Kidney (tissue), 14 donors: Measurements from ENCODE around the gene SENP1. TPM values are rescaled to one million over a fixed set of nuclear protein-coding genes. Genes with fewer than 3 reads are reported as not detected.
A peak's percentile ranks its signal among the peaks of the same experiment; 100 is the strongest.

Source experiments
- DNase-seq, 5 donors: peaks; one replicate each; pipeline ENCODE4 v3.0.0-alpha.2; 2013 to 2020
- FAIRE-seq: peaks from 2 replicates; lab custom pipeline; 2012; peaks lifted over from hg19 to GRCh38; lab: Jason Lieb, UNC
- H3K27ac ChIP-seq, 2 donors: one replicate each; pipeline ENCODE4 v1.7.0; 2013; ENCODE audit warnings: low read depth in 2 of 2, low read length in 2 of 2, inconsistent platforms in 1 of 2
- H3K27me3 ChIP-seq: one replicate; pipeline ENCODE4 v1.7.1; 2013; ENCODE audit warnings: low read length, inconsistent platforms; ENCODE audit not compliant: control insufficient read depth, insufficient read depth
- H3K36me3 ChIP-seq, 3 donors: one replicate each; pipeline versions ENCODE4 v1.7.0 to v1.7.1; 2013; ENCODE audit warnings: low read length in 3 of 3, control low read depth in 1 of 3, inconsistent platforms in 1 of 3; ENCODE audit not compliant: insufficient read depth in 3 of 3, control insufficient read depth in 2 of 3
- H3K4me1 ChIP-seq, 3 donors: one replicate each; pipeline versions ENCODE4 v1.7.0 to v1.7.1; 2013; ENCODE audit warnings: low read length in 3 of 3, inconsistent platforms in 1 of 3, low read depth in 1 of 3; ENCODE audit not compliant: control insufficient read depth in 2 of 3, insufficient read depth in 2 of 3
- H3K4me3 ChIP-seq, 3 donors: one replicate each; pipeline versions ENCODE4 v1.7.0 to v1.8.1; 2013; ENCODE audit warnings: low read length in 3 of 3, control low read depth in 1 of 3, inconsistent platforms in 1 of 3
- H3K9ac ChIP-seq, 3 donors: one replicate each; pipeline versions ENCODE4 v1.7.0 to v1.7.1; 2013; ENCODE audit warnings: low read length in 3 of 3, control low read depth in 1 of 3, inconsistent platforms in 1 of 3
- H3K9me3 ChIP-seq, 3 donors: one replicate each; pipeline versions ENCODE4 v1.7.0 to v1.7.1; 2013; ENCODE audit warnings: low read length in 3 of 3, control low read depth in 1 of 3, inconsistent platforms in 1 of 3; ENCODE audit not compliant: control insufficient read depth in 2 of 3, insufficient read depth in 1 of 3
- intact Hi-C: fragments of 100-400 bp; cut with DNase I; formaldehyde crosslinking; loops from one replicate; pipeline ENCODE4 v1.11.1; 2022
- polyA plus RNA-seq: library from polyadenylated mRNA; stranded (reverse); fragments of 350-450 nt; fragmentation: Illumina TruSeq; extraction: RNeasy Lipid Tissue Mini Kit (QIAGEN cat#74804); gene quantifications from one replicate; pipeline ENCODE4 v1.2.3, GENCODE V29; 2014; ENCODE audit warnings: low read depth, low replicate concordance; ENCODE audit not compliant: insufficient read depth
- total RNA-seq: library from RNA; stranded (reverse); fragmentation: NEBNext Ultra II Directional; extraction: Animal tissue kit (Norgen Biotek cat#: 25700); gene quantifications from one replicate; pipeline ENCODE4 v1.2.1, GENCODE V29; 2021
- TF ChIP-seq, protein P1 (sequence below): IDR thresholded peaks from 3 replicates; pipeline ENCODE4 v1.5.1; 2012; ENCODE audit warnings: mild to moderate bottlenecking, moderate library complexity, borderline replicate concordance; ENCODE audit not compliant: insufficient read depth; ENCODE audit errors: extremely low read depth
- donor health status: control.
- donor health status: control.
- donor health status: control.
- donor health status: control.
- donor health status: control.
- donor health status: DM: yes; HTN: yes; CAD: no.
- donor health status: Normal renal cell carcinoma (clear cell type).

Gene SENP1
- total and polyA plus RNA-seq, 2 donors from 2014 or later, result 3.5 to 19.4 TPM

DNA sequence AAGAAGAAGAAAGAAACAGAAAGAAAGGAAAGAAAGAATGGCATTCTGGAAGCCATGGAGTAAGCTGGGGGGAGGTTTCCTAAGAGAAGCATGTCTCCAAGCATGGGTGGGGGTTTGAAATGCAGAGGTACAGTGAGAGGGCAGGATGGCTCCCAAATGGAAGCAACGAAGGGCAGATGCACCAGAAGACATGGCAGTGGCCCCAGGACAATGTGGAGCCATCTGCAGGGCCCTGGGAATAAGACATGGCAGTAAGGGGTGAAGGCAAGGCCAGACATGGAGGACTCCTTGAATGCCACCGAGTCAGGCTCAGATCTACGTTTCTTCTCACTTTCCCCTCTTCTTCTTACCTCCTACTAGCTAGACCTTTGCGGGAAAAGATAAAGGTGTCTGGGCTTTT lies 96.9 kb downstream of the SENP1 start:
- Histone ChIP-seq H3K27me3 (peaks cover 5% of the 10 kb centered on the region), H3K4me1 (peaks cover 0 to 6% (median 0%) of the 10 kb centered on the region in 3 donors), H3K36me3 (no peaks in the 10 kb centered on the region), H3K9ac (no peak overlapping the region), H3K27ac (no peak overlapping the region), H3K4me3 (no peak overlapping the region), H3K9me3 (no peaks in the 10 kb centered on the region)
- TF ChIP-seq, protein P1, sequence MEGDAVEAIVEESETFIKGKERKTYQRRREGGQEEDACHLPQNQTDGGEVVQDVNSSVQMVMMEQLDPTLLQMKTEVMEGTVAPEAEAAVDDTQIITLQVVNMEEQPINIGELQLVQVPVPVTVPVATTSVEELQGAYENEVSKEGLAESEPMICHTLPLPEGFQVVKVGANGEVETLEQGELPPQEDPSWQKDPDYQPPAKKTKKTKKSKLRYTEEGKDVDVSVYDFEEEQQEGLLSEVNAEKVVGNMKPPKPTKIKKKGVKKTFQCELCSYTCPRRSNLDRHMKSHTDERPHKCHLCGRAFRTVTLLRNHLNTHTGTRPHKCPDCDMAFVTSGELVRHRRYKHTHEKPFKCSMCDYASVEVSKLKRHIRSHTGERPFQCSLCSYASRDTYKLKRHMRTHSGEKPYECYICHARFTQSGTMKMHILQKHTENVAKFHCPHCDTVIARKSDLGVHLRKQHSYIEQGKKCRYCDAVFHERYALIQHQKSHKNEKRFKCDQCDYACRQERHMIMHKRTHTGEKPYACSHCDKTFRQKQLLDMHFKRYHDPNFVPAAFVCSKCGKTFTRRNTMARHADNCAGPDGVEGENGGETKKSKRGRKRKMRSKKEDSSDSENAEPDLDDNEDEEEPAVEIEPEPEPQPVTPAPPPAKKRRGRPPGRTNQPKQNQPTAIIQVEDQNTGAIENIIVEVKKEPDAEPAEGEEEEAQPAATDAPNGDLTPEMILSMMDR, result no peak
- no peak for FAIRE-seq
- intact Hi-C loops, result no loop called here
- peak in 1 of 5 donors; percentile 23 for DNase-seq

DNA sequence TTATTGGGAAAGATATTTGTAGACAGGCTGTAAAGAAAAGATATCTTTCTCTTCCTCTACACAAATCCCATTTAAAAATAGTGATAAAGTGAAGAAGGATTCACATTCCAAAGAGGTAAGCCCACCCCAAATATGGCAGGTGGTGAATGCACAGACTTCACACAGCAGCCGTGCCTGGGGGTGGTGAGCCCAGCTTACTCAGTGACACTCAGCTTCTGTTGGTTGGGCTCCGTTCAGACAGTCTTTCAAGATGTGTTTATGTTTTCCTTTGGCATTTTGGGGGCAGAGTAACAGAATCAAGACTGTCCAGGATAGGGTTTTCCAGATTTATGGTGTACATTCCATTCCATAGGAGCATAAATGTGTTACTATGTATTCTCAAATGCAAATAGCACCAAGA lies 97.5 kb downstream of the SENP1 start:
- H3K27me3 ChIP-seq, result peaks cover 11% of the 10 kb centered on the region
- DNase-seq (peak in 2 of 5 donors; percentile 28 to 45), FAIRE-seq (no peak)
- TF ChIP-seq, protein P1, result no peak
- H3K4me1 ChIP-seq, result peaks cover 0 to 11% (median 5%) of the 10 kb centered on the region in 3 donors
- no peak overlapping the region for H3K4me3 ChIP-seq
- no peak overlapping the region for H3K27ac ChIP-seq
- H3K9ac ChIP-seq, result no peak overlapping the region
- H3K36me3 ChIP-seq, result no peaks in the 10 kb centered on the region
- intact Hi-C loops, result no loop called here
- no peaks in the 10 kb centered on the region for H3K9me3 ChIP-seq

DNA sequence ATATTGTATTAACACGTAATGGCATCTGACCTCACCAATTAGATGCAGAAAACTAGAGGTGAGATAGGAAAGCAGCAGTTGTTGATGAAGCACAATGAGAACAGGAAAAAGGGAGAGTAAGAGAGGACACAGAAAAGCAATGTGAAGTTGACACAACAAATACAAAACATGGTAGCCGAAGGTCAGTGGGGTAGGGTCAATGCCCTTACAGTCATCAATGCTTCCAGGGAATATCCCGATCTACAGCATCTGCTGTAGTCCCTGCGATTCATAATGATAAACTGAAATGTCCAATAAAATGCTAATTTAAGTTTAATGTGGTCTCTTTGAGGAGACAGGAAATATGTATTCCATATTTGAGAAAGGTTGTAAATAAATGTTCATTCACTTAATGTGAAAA lies 98.7 kb downstream of the SENP1 start:
- TF ChIP-seq, protein P1, result no peak
- Histone ChIP-seq H3K4me1 (peaks cover 0 to 21% (median 10%) of the 10 kb centered on the region in 3 donors), H3K27me3 (peaks cover 11% of the 10 kb centered on the region), H3K27ac (no peak overlapping the region), H3K36me3 (no peaks in the 10 kb centered on the region), H3K9me3 (no peaks in the 10 kb centered on the region), H3K9ac (no peak overlapping the region), H3K4me3 (no peak overlapping the region)
- no peak for FAIRE-seq
- intact Hi-C loops, result no loop called here
- DNase-seq, result peak in 1 of 5 donors; percentile 5

DNA sequence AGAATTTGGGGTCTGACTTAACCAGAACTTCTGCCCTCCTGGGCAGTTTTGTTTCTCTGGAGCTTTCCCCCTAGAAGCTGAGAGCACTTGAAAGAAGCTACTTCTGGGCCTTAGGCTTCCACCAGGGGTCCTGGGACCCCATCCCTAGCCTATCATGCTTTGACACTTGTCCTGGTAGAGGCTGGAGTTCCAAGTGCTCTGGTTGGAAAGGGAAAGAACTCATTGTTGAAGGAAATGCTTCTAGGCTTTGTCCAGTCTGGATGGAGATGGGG lies 100.2 kb downstream of the SENP1 start:
- FAIRE-seq (no peak), DNase-seq (peak in 1 of 5 donors; percentile 20)
- intact Hi-C loops, result no loop called here
- Histone ChIP-seq H3K36me3 (no peaks in the 10 kb centered on the region), H3K27me3 (peaks cover 11% of the 10 kb centered on the region), H3K9ac (no peak overlapping the region), H3K4me1 (peaks cover 0 to 32% (median 16%) of the 10 kb centered on the region in 3 donors), H3K27ac (no peak overlapping the region), H3K9me3 (no peaks in the 10 kb centered on the region), H3K4me3 (no peak overlapping the region)
- TF ChIP-seq, protein P1, result no peak
